ENCODE measurements around the gene C1orf87.

C1orf87 gene

GRCh38 chr1:60073605-60074278 lies at the start of gene C1orf87:
TSS of gene C1orf87 (minus strand) at chr1:60073770. CDS start at chr1:60072643, 1,127 bp downstream.
- no peak for DNase-seq (ENCODE audit: low read depth)

- DNase-seq (ENCODE audit: low read depth) = no peak
Observed at GRCh38 chr1:60118085-60118484, 44.5 kb upstream of the C1orf87 start.

GRCh38 chr1:60114745-60115318 lies 41.3 kb upstream of the C1orf87 start:
- DNase-seq (ENCODE audit: low read depth) = no peak

- no peak for DNase-seq (ENCODE audit: low read depth)
Observed at GRCh38 chr1:60113596-60113995, 40.0 kb upstream of the C1orf87 start.

GRCh38 chr1:60113028-60113427 lies 39.5 kb upstream of the C1orf87 start:
- no peak for DNase-seq (ENCODE audit: low read depth)

- DNase-seq (ENCODE audit: low read depth) = no peak
Observed at GRCh38 chr1:60111716-60112115, 38.1 kb upstream of the C1orf87 start.

GRCh38 chr1:60111118-60111517 lies 37.5 kb upstream of the C1orf87 start:
- no peak for DNase-seq (ENCODE audit: low read depth)

- no peak for DNase-seq (ENCODE audit: low read depth)
Observed at GRCh38 chr1:60108196-60108595, 34.6 kb upstream of the C1orf87 start.

- DNase-seq (ENCODE audit: low read depth) = no peak
Observed at GRCh38 chr1:60103186-60103585, 29.6 kb upstream of the C1orf87 start.

- DNase-seq (ENCODE audit: low read depth) = no peak
Observed at GRCh38 chr1:60102267-60103061, 28.9 kb upstream of the C1orf87 start.

GRCh38 chr1:60101516-60101915 lies 27.9 kb upstream of the C1orf87 start:
- no peak for DNase-seq (ENCODE audit: low read depth)

GRCh38 chr1:60091195-60091715 lies 17.7 kb upstream of the C1orf87 start:
- DNase-seq (ENCODE audit: low read depth) = no peak

- DNase-seq (ENCODE audit: low read depth) = no peak
Observed at GRCh38 chr1:60090655-60091054, 17.1 kb upstream of the C1orf87 start.

- DNase-seq (ENCODE audit: low read depth) = no peak
Observed at GRCh38 chr1:60088620-60089155, 15.1 kb upstream of the C1orf87 start.

GRCh38 chr1:60087681-60088080 lies 14.1 kb upstream of the C1orf87 start:
- no peak for DNase-seq (ENCODE audit: low read depth)

GRCh38 chr1:60078182-60078581 lies 4.6 kb upstream of the C1orf87 start:
- DNase-seq (ENCODE audit: low read depth) = no peak

- no peak for DNase-seq (ENCODE audit: low read depth)
Observed at GRCh38 chr1:60071296-60071695, 2.3 kb downstream of the C1orf87 start.

- no peak for DNase-seq (ENCODE audit: low read depth)
Observed at GRCh38 chr1:60069691-60070090, 3.9 kb downstream of the C1orf87 start.

GRCh38 chr1:60068393-60069045 lies 5.1 kb downstream of the C1orf87 start:
- DNase-seq (ENCODE audit: low read depth) = no peak

GRCh38 chr1:60066001-60066400 lies 7.6 kb downstream of the C1orf87 start:
- no peak for DNase-seq (ENCODE audit: low read depth)

GRCh38 chr1:60065199-60065598 lies 8.4 kb downstream of the C1orf87 start:
- DNase-seq (ENCODE audit: low read depth) = no peak

GRCh38 chr1:60063561-60063960 lies 10.0 kb downstream of the C1orf87 start:
- DNase-seq (ENCODE audit: low read depth) = no peak

All from activated T-cell treated with anti-CD3 and anti-CD28 coated beads for 1 hour (primary cell).